Upper lobe of right lung (tissue), 1 donor: ENCODE measurements around the gene GPR3. TPM values are rescaled to one million over a fixed set of nuclear protein-coding genes. Genes with fewer than 3 reads are reported as not detected.

Experiments
- ATAC-seq: fragments of 200-7000 bp; cut with Tn5 transposase; one replicate; pipeline ENCODE4 v1.9.1; 2020; ENCODE audit warnings: mild to moderate bottlenecking, moderate library complexity
- DNase-seq: peaks from one replicate; pipeline ENCODE4 v3.0.0-alpha.2; 2020
- H3K27ac ChIP-seq: fragments of 200-600 bp; one replicate; pipeline ENCODE4 v1.8.0; 2022
- H3K27me3 ChIP-seq: fragments of 200-600 bp; one replicate; pipeline ENCODE4 v1.8.0; 2022; ENCODE audit warnings: mild to moderate bottlenecking
- H3K36me3 ChIP-seq: fragments of 200-600 bp; one replicate; pipeline ENCODE4 v1.8.0; 2022
- H3K4me1 ChIP-seq: fragments of 200-600 bp; one replicate; pipeline ENCODE4 v1.8.0; 2022
- H3K4me3 ChIP-seq: fragments of 200-600 bp; one replicate; pipeline ENCODE4 v1.8.0; 2022; ENCODE audit warnings: mild to moderate bottlenecking
- H3K9me3 ChIP-seq: fragments of 200-600 bp; one replicate; pipeline ENCODE4 v1.8.0; 2022
- CTCF ChIP-seq: fragments of 200-600 bp; IDR thresholded peaks from one replicate; pipeline ENCODE4 v1.8.0; 2022; ENCODE audit warnings: antibody characterized with exemption
- intact Hi-C: fragments of 100-400 bp; cut with DNase I; formaldehyde crosslinking; loops from one replicate; pipeline ENCODE4 v1.11.0; 2022
- total RNA-seq: library from RNA; stranded (reverse); fragmentation: NEBNext Ultra II Directional; extraction: Animal tissue kit (Norgen Biotek cat#: 25700); gene quantifications from one replicate; pipeline ENCODE4 v1.2.1, GENCODE V29; 2021
- donor health status: DM: no; HTN: yes; CAD: no; lungs with severe emphysema.

Gene GPR3
- total RNA-seq, 1 donor from 2014 or later = 0.90 TPM

GRCh38 chr1:27360159-27361043 is 32.0 kb upstream of the GPR3 start:
- DNase-seq (peak; percentile 74), ATAC-seq (peak; percentile 2)
- peaks cover 14% of the 10 kb centered on the region for H3K4me1 ChIP-seq
- H3K27me3 ChIP-seq = no peaks in the 10 kb centered on the region
- no peaks in the 10 kb centered on the region for H3K9me3 ChIP-seq
- no peak for TF ChIP-seq CTCF
- intact Hi-C loops = no loop called here
- peaks cover 92% of the 10 kb centered on the region for H3K36me3 ChIP-seq
- H3K27ac ChIP-seq = no peak overlapping the region
- H3K4me3 ChIP-seq = peak overlapping the region; percentile 25

- DNase-seq (no peak), ATAC-seq (no peak)
- no peaks in the 10 kb centered on the region for H3K27me3 ChIP-seq
- H3K4me3 ChIP-seq = no peak overlapping the region
- H3K27ac ChIP-seq = no peak overlapping the region
- H3K36me3 ChIP-seq = peaks cover 86% of the 10 kb centered on the region
- no peak for TF ChIP-seq CTCF
- intact Hi-C loops = no loop called here
- no peaks in the 10 kb centered on the region for H3K9me3 ChIP-seq
- H3K4me1 ChIP-seq = peaks cover 14% of the 10 kb centered on the region
These were observed 31.4 kb upstream of the GPR3 start for GRCh38 chr1:27361044-27361402.

- peaks cover 80% of the 10 kb centered on the region for H3K36me3 ChIP-seq
- TF ChIP-seq CTCF = no peak
- no peak overlapping the region for H3K4me3 ChIP-seq
- no peak for DNase-seq
- H3K9me3 ChIP-seq = no peaks in the 10 kb centered on the region
- H3K27ac ChIP-seq = no peak overlapping the region
- H3K27me3 ChIP-seq = no peaks in the 10 kb centered on the region
- H3K4me1 ChIP-seq = peaks cover 14% of the 10 kb centered on the region
- no peak for ATAC-seq
- intact Hi-C loops = no loop called here
These were observed 30.9 kb upstream of the GPR3 start for GRCh38 chr1:27361553-27361952.

- DNase-seq = peak; percentile 61
- intact Hi-C loops = no loop called here
These were observed 28.4 kb upstream of the GPR3 start for GRCh38 chr1:27363766-27364695.

More at GRCh38 chr1:27363766-27364695, 28.4 kb upstream of the GPR3 start:
- peak overlapping the region; percentile 96 for H3K27ac ChIP-seq
- H3K4me1 ChIP-seq = peaks cover 34% of the 10 kb centered on the region
- peaks cover 57% of the 10 kb centered on the region for H3K36me3 ChIP-seq
- no peak for TF ChIP-seq CTCF
- no peaks in the 10 kb centered on the region for H3K27me3 ChIP-seq
- ATAC-seq = no peak
- H3K4me3 ChIP-seq = peak overlapping the region; percentile 75
- no peaks in the 10 kb centered on the region for H3K9me3 ChIP-seq
